Ishikawa (cell line): ENCODE results near the gene TBC1D16.

Experiments used
- CEBPB ChIP-seq: IDR thresholded peaks from 2 replicates; pipeline ENCODE4 v1.6.1; 2012
- CREB1 ChIP-seq: IDR thresholded peaks from 2 replicates; pipeline ENCODE4 v1.6.1; 2012; ENCODE audit warnings: low read depth
- EGR1 ChIP-seq: IDR thresholded peaks from 2 replicates; pipeline ENCODE4 v1.6.1; 2012
- EP300 ChIP-seq: IDR thresholded peaks from 2 replicates; pipeline ENCODE4 v1.6.1; 2012; ENCODE audit warnings: borderline replicate concordance
- FOXM1 ChIP-seq: IDR thresholded peaks from 2 replicates; pipeline ENCODE4 v1.6.1; 2012; ENCODE audit warnings: low read depth, borderline replicate concordance
- NFIC ChIP-seq: IDR thresholded peaks from 2 replicates; pipeline ENCODE4 v1.6.1; 2012
- RAD21 ChIP-seq: IDR thresholded peaks from 2 replicates; pipeline ENCODE4 v1.6.1; 2012; ENCODE audit warnings: low read depth
- REST ChIP-seq: IDR thresholded peaks from 2 replicates; pipeline ENCODE4 v1.6.1; 2012; ENCODE audit warnings: low read depth, mild to moderate bottlenecking
- TAF1 ChIP-seq: IDR thresholded peaks from 2 replicates; pipeline ENCODE4 v1.6.1; 2012; ENCODE audit warnings: low read depth, mild to moderate bottlenecking
- TCF12 ChIP-seq: IDR thresholded peaks from 2 replicates; pipeline ENCODE4 v1.6.1; 2012; ENCODE audit warnings: low read depth
- TEAD4 ChIP-seq: IDR thresholded peaks from 2 replicates; pipeline ENCODE4 v1.6.1; 2012
- USF1 ChIP-seq: IDR thresholded peaks from 2 replicates; pipeline ENCODE4 v1.6.1; 2012
- YY1 ChIP-seq: IDR thresholded peaks from 2 replicates; pipeline ENCODE4 v1.6.1; 2012; ENCODE audit warnings: low read depth
- ZBTB7A ChIP-seq: IDR thresholded peaks from 2 replicates; pipeline ENCODE4 v1.6.1; 2012; ENCODE audit warnings: low read depth
- TF ChIP-seq, protein P1 (sequence below): IDR thresholded peaks from 2 replicates; pipeline ENCODE4 v1.6.1; 2012

The TBC1D16 gene

DNA sequence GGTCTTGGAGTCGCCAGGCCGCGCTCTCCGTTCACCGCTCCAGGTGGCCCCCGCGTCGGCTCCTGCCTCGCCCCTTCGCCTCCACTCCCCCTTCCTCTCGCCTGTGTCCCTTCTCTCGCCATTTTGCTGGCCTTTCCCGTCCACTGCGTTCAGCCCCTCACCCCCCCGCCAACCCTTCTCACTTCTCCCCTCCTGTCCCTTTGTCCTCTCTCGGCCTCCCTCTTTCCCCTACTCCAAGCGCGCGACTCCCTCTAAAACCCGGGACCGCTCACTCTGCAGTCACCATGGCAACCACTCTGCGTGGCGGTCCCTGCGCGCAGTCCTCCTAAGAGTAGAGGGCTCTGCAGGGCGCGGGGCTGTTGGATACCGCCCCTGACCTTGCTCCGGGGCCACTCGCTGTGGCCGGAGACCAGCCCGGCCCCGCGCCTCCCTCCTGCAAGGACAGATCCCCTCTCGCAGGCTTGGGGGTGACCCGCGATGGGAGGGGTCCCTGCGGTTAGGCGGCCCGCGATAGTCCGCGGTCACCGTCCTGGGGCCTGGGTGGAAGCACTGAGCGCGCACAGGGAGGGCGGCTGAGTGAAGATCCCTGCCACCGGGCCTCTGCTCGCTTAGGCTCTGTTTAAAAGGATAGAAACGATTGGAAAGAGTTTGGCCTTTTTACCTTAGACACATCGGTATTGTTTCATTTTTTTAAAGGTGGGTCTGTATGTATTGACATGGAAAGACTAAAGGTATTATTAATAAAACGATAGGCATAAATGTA lies 1.2 kb upstream of the TBC1D16 start:
- TF ChIP-seq USF1 (no peak), ZBTB7A (0 out of 2 replicates have a peak, but pooled peaks have one; percentile 6), CREB1 (no peak), TCF12 (no peak), NFIC (no peak), YY1 (peak; percentile 2; the same call in 1 of the 2 replicates), TAF1 (peak; percentile 11; the same call in 1 of the 2 replicates), RAD21 (no peak)
- TF ChIP-seq, protein P1, sequence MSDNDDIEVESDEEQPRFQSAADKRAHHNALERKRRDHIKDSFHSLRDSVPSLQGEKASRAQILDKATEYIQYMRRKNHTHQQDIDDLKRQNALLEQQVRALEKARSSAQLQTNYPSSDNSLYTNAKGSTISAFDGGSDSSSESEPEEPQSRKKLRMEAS, result peak; percentile 41; the same call in 1 of the 2 replicates

DNA sequence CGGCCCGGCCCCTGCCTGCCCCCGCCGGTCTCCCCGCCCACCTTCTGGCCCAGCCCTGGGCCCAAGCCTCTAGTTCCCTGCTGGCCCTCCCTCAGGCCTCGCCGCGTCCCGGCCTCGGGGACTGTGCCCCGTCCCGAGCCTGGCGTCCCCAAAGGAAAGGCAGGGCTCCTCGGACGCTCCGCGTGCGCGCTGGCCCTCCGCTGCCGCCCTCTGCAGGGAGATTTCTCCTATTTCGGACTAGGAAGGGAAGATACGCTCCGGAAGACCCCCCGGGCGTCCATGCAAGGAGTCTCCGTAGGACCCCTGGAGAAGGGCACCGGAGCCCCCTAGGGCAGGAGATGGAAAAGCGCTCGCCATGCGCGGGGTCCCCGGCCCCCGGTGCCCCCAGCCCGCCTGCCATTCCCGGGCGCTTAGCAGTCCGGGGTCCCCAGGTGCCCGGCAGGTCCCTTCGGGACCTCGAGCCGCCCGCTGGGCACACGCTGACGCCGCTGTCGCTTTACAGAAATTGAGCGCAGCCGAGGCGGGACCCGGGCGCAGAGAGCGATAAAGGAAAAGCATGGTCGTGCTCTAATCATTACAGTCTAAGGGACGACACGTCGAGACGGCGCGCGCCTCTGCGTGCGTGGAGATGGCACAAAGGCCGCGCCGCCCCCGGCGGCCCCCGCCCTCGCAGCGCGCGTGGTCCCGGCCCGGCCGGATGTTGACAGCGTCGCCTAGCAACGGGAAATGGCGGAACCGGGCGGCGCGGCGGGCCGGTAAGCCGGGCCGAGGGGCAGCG lies 454 bp upstream of the TBC1D16 start, which contains the start of gene CCDC40:
Gene CCDC40 (plus strand): TSS at position 706 of the 778 bp plus-strand sequence. CDS start 21 bp downstream, at position 727.
- TF ChIP-seq EGR1 (peak; percentile 75), NFIC (no peak), ZBTB7A (peak; percentile 77), RAD21 (no peak), TCF12 (no peak), EP300 (no peak), YY1 (peak; percentile 89), FOXM1 (no peak), TEAD4 (no peak), CREB1 (no peak), USF1 (peak; percentile 49; the same call in 1 of the 2 replicates), TAF1 (no peak), REST (no peak), CEBPB (no peak)
- TF ChIP-seq, protein P1, result peak; percentile 87

DNA sequence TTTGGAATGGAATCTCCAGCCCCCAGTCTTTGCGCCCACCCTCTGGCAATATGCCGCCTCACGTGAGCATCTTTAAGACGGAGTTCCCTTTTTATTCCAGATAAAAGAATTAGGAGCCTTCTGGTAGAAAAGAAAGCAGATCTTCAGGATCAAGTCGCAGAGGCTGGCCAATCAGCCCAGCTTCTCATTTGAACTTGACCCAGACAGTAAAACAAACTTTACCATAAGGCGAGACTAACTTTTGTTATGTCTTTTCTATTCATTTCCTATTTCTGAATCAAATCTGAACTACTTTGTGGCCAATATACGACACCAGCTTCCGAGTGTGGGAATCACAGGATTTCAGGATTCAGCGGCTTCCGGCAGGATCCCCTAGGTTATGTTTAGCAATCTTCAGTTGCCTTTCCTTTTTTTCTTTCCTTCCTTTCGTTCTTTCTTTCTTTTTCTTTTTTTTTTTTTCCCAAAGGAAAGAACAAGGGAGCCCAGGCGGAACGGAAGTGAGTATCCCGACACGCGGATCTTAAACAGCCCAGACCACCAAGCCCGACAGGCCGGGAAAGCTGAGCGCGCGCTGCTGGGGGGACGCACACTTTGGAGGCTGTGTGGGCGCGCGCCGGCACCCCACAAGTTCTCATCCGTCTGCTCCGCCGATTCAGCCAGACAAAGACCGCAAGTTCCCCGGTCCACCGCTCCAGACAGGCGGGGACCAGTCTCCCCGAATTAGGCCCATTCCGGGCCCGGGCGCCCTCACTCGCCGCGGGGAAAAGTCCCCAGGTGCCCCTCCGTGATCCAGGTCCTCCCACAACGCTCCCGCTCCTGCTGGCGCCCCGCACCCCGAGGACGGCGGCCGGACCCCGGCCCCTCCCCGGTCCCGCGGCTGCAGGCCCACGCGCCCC lies 633 bp downstream of the TBC1D16 start:
- TF ChIP-seq TCF12 (no peak), FOXM1 (no peak), USF1 (no peak), YY1 (no peak)

- no peak for TF ChIP-seq EGR1
- TF ChIP-seq YY1, result no peak
- no peak for TF ChIP-seq CEBPB
- TF ChIP-seq ZBTB7A, result no peak
- TF ChIP-seq EP300, result no peak
- TF ChIP-seq REST, result no peak
- TF ChIP-seq CREB1, result no peak
- TF ChIP-seq NFIC, result no peak
- TF ChIP-seq, protein P1, result no peak
- no peak for TF ChIP-seq RAD21
- no peak for TF ChIP-seq FOXM1
- no peak for TF ChIP-seq USF1
- no peak for TF ChIP-seq TAF1
- no peak for TF ChIP-seq TEAD4
- no peak for TF ChIP-seq TCF12
Observed at GRCh38 chr17:80033840-80034239, 1.8 kb downstream of the TBC1D16 start.
